BLaER1 treated with 17β-estradiol and CSF1 and Interleukin-3, amounts not matched to agents 10 nM and 100 nM (cell line): Measurements from ENCODE around the gene DISP1.

Experiments
- H3K27ac ChIP-seq, 11 experiments: shearing (Covaris generic); formaldehyde crosslinking; 2 replicates each; pipeline ENCODE4 v1.8.1; 2022
- H3K27me3 ChIP-seq, 11 experiments: shearing (Covaris generic); formaldehyde crosslinking; 2 replicates each; pipeline ENCODE4 v1.8.1; 2022
- H3K36me3 ChIP-seq, 11 experiments: shearing (Covaris generic); formaldehyde crosslinking; 2 replicates each; pipeline ENCODE4 v1.8.1; 2022
- H3K4me1 ChIP-seq, 10 experiments: shearing (Covaris generic); formaldehyde crosslinking; 2 replicates each; pipeline ENCODE4 v1.8.1; 2022
- H3K4me2 ChIP-seq, 11 experiments: shearing (Covaris generic); formaldehyde crosslinking; 2 replicates each; pipeline ENCODE4 v1.8.1; 2022
- H3K4me3 ChIP-seq, 10 experiments: shearing (Covaris generic); formaldehyde crosslinking; 2 replicates each; pipeline ENCODE4 v1.8.1; 2022
- H3K9ac ChIP-seq, 11 experiments: shearing (Covaris generic); formaldehyde crosslinking; 2 replicates each; pipeline ENCODE4 v1.8.1; 2022
- H3K9me3 ChIP-seq, 11 experiments: shearing (Covaris generic); formaldehyde crosslinking; replicated peaks in 1 of 11; 2 replicates each; pipeline ENCODE4 v1.8.1; 2022
- H4K20me1 ChIP-seq, 11 experiments: shearing (Covaris generic); formaldehyde crosslinking; 2 replicates each; pipeline ENCODE4 v1.8.1; 2022
- Cebpa-rat ChIP-seq, 11 experiments: shearing (Covaris generic); IDR thresholded peaks; 2 replicates each; pipeline ENCODE4 v1.8.1; 2022

The DISP1 gene

DNA sequence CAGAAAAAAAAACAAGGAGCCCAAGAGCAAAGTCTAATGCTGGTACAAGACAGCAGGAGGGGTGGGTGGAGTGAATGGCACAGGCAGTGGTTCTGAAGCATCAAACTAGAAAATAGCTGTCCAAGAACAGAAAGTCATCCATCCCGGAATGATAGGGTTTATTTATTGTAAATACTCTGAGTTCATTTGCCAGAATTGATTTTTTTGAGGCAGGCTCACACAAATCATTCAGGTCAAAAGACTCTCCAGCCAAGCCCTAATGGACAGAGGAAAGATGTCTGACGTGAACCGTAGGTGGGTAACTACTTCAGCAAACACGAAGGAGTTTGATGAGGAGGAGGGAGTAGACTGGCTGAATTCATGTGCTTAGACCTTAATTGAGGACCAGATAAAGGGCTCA, 13.8 kb upstream of the DISP1 start:
- no peak overlapping the region for H3K9ac ChIP-seq
- peaks cover 0 to 11% (median 7%) of the 10 kb centered on the region in 10 experiments; a peak in 12 of 20 replicates for H3K4me1 ChIP-seq
- H3K27ac ChIP-seq, result no peak overlapping the region
- H3K9me3 ChIP-seq, result peaks cover 0 to 2% (median under 1%) of the 10 kb centered on the region in 11 experiments; a peak in 6 of 22 replicates
- no peaks in the 10 kb centered on the region for H3K36me3 ChIP-seq
- no peaks in the 10 kb centered on the region for H4K20me1 ChIP-seq
- H3K4me3 ChIP-seq, result no peak overlapping the region
- H3K4me2 ChIP-seq, result no peak overlapping the region
- TF ChIP-seq Cebpa-rat (IDR thresholded peaks at IDR 0.05), result no peak
- no peaks in the 10 kb centered on the region for H3K27me3 ChIP-seq

DNA sequence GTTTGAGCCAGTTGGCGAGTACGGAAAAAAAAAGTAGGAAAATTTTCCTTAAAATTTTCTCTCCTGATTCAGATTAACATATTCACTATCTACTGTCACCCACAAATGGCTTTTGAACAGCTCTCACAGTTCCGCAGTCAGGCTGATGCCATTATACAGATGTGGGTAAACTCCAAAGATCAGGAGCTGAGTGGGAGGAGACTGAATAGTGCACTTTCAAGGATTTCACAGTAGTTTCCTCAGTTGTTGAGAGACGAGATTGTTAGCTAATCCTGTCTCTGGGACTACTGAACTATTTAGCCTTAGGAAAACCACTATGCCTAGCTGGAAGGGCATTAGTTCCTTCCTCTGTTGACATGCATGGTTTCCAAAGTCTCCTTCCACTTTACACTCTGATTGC, 3.2 kb upstream of the DISP1 start:
- no peaks in the 10 kb centered on the region for H4K20me1 ChIP-seq
- no peak overlapping the region for H3K4me2 ChIP-seq
- no peak overlapping the region for H3K9ac ChIP-seq
- H3K4me3 ChIP-seq, result no peak overlapping the region
- no peaks in the 10 kb centered on the region for H3K9me3 ChIP-seq
- H3K36me3 ChIP-seq, result no peaks in the 10 kb centered on the region
- no peak for TF ChIP-seq Cebpa-rat (IDR thresholded peaks at IDR 0.05)
- H3K4me1 ChIP-seq, result peaks cover 10 to 23% (median 16%) of the 10 kb centered on the region in 10 experiments; a peak in 19 of 20 replicates
- no peak overlapping the region for H3K27ac ChIP-seq
- no peaks in the 10 kb centered on the region for H3K27me3 ChIP-seq

DNA sequence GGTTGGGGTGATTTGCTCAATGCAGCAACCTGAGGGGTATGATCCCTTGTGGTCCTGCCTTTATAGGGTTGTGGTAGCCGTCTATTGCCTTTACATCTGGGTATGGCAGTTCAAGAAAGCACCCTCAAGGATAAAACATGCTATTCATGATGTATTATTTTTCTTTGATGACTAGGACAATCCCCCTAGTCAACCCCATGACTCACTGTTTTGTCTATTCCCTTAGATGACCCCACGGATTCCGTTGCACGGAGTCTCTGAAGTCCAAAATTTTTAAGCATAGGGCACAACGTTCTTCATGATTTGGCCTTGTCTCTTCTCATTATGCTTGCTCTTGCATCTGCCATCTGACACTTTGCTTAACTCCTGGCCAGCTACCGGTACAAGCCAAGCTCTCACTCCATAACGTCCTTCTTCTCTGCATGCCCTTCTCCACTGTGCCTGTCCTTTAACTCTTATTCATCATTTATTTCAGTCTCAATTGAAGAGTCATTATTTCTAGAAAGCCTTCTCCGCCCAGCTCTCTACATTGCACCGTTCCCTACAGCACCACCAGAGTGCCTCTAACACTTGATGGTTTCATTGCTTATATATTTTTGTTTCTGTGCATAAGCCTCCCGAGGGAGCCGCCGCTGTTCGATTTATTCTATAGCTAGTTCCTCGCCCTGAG, 838 bp upstream of the DISP1 start:
- Histone ChIP-seq H3K4me3 (peak overlapping the region; percentile 67 to 96 (median 86); a peak in 19 of 20 replicates), H3K27me3 (no peaks in the 10 kb centered on the region), H3K9ac (peak overlapping the region in 7 of 11 experiments; percentile 74 to 86 (median 83); a peak in 16 of 22 replicates)

DNA sequence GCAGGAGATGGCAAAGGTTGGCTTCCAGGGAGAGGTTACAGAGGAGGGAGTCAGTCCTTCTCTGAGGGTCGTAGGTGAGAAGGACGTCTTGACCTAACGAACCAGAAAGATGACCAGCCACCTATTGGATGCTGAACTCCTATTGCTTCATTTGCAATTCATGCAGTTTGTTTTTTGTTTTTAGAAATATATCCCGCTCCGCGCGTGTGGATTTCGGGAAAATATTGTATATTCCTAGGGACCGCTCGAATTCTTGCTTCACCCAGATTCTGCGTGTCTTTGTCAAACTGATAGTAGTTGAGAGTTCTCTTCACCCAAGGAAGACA, 564 bp downstream of the DISP1 start:
- peak overlapping the region; percentile 70 to 86 (median 82) for H3K9ac ChIP-seq
- H3K9me3 ChIP-seq, result peaks cover 0 to 6% (median 0%) of the 10 kb centered on the region in 11 experiments; a peak in 1 of 22 replicates
- peak overlapping the region in 10 of 11 experiments; percentile 51 to 79 (median 72); a peak in 18 of 22 replicates for H3K27ac ChIP-seq
- no peak for TF ChIP-seq Cebpa-rat (IDR thresholded peaks at IDR 0.05)
- no peaks in the 10 kb centered on the region for H3K27me3 ChIP-seq
- H4K20me1 ChIP-seq, result peaks cover 0 to 3% (median 0%) of the 10 kb centered on the region in 11 experiments; a peak in 1 of 22 replicates
- H3K36me3 ChIP-seq, result no peaks in the 10 kb centered on the region
- H3K4me2 ChIP-seq, result peak overlapping the region; percentile 87 to 96 (median 92)
- H3K4me3 ChIP-seq, result peak overlapping the region; percentile 67 to 96 (median 86)
- H3K4me1 ChIP-seq, result peaks cover 10 to 42% (median 20%) of the 10 kb centered on the region in 10 experiments; a peak in 19 of 20 replicates

More for the DNA sequence above, 838 bp upstream of the DISP1 start:
- no peak for TF ChIP-seq Cebpa-rat (IDR thresholded peaks at IDR 0.05)
- Histone ChIP-seq H4K20me1 (no peaks in the 10 kb centered on the region), H3K9me3 (peaks cover 0 to 5% (median 0%) of the 10 kb centered on the region in 11 experiments; a peak in 1 of 22 replicates), H3K4me1 (peaks cover 10 to 42% (median 20%) of the 10 kb centered on the region in 10 experiments; a peak in 19 of 20 replicates), H3K27ac (peak overlapping the region in 5 of 11 experiments; percentile 35 to 79 (median 77); a peak in 9 of 22 replicates), H3K4me2 (peak overlapping the region; percentile 87 to 96 (median 92)), H3K36me3 (no peaks in the 10 kb centered on the region)

DNA sequence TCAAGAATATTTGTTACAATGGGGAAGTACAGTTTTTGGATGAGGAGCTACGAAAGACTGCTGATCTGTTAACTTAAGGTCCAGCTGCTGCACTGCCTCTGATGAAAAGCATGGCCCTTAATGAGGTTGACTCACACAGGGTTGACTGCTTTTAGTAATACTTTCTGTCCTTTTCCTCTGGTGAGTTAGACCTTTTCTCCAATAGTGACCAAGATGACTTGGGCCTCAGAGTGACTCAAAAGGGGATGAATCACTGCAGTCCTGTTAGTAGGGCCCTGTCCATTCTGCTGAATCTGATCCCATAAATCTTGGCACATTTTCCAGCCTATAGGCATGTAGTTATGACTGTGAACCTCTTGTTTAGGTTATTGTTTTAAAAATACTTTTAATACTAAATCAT, 2.7 kb downstream of the DISP1 start:
- Histone ChIP-seq H3K9ac (no peak overlapping the region), H3K4me3 (no peak overlapping the region), H3K9me3 (peaks cover 0 to 6% (median 0%) of the 10 kb centered on the region in 11 experiments; a peak in 1 of 22 replicates), H3K4me2 (peak overlapping the region in 3 of 11 experiments; percentile 47 to 96 (median 91); a peak in 4 of 22 replicates), H3K27ac (peak overlapping the region in 1 of 11 experiments; percentile 25; a peak in 1 of 22 replicates), H4K20me1 (peaks cover 0 to 17% (median 0%) of the 10 kb centered on the region in 11 experiments; a peak in 3 of 22 replicates), H3K27me3 (no peaks in the 10 kb centered on the region), H3K36me3 (no peaks in the 10 kb centered on the region), H3K4me1 (peaks cover 10 to 42% (median 20%) of the 10 kb centered on the region in 10 experiments; a peak in 19 of 20 replicates)
- no peak for TF ChIP-seq Cebpa-rat (IDR thresholded peaks at IDR 0.05)

DNA sequence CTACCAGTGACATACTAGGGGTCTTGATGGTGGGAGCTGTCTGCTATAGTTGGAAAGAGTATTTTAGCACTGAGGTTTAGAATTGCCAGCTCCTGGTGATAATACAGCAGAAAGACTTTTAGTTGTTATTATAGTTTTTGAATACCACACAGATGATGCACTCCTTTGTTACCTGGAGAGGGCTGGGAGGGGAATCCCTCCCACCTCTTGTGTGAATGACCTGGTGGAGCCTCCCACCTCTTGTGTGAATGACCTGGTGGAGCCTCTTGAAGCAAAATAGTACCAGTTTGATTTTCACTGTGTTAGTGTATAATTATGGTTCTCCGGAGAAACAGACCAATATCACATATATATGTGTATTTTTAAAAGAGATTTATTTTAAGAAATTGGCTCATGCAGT, 3.3 kb downstream of the DISP1 start:
- Histone ChIP-seq H3K36me3 (no peaks in the 10 kb centered on the region), H3K27ac (peak overlapping the region in 1 of 11 experiments; percentile 25; a peak in 2 of 22 replicates), H3K27me3 (no peaks in the 10 kb centered on the region), H3K4me1 (peaks cover 10 to 42% (median 20%) of the 10 kb centered on the region in 10 experiments; a peak in 19 of 20 replicates), H3K9ac (peak overlapping the region in 1 of 11 experiments; percentile 28; a peak in 1 of 22 replicates), H3K9me3 (peaks cover 0 to 6% (median 0%) of the 10 kb centered on the region in 11 experiments; a peak in 1 of 22 replicates), H4K20me1 (peaks cover 0 to 22% (median 0%) of the 10 kb centered on the region in 11 experiments; a peak in 3 of 22 replicates), H3K4me3 (no peak overlapping the region), H3K4me2 (peak overlapping the region in 3 of 11 experiments; percentile 47 to 96 (median 91); a peak in 5 of 22 replicates)
- no peak for TF ChIP-seq Cebpa-rat (IDR thresholded peaks at IDR 0.05)

DNA sequence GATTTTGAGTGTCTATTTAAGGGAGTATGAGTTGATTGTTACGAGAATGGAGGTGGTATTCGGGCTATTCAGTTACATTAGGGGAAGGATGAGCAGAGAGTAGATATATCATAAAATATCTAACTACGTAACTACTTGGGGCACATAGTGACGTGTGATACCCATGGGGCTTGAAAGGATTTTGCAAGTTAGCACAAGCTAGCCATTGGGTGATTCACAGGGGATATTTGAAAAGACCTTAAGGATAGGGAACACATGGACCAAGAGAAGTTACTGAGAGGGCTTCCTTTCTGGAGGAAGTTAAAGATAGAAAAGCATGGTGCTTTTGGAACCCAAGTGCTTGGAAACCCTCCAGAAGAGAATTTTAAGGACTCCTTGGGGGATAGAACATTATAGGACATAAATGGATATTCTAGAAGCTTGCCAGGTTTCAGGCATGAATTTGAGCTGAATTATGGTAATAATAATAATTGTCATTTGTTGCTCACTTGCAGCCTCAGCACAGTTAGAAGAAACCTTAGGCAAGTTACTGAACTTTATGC, 5.4 kb downstream of the DISP1 start:
- H3K4me1 ChIP-seq, result peaks cover 2 to 32% (median 15%) of the 10 kb centered on the region in 10 experiments; a peak in 17 of 20 replicates
- no peak for TF ChIP-seq Cebpa-rat (IDR thresholded peaks at IDR 0.05)
- H3K4me2 ChIP-seq, result no peak overlapping the region
- no peaks in the 10 kb centered on the region for H3K27me3 ChIP-seq
- H3K27ac ChIP-seq, result no peak overlapping the region
- no peak overlapping the region for H3K9ac ChIP-seq
- peaks cover 0 to 34% (median 0%) of the 10 kb centered on the region in 11 experiments; a peak in 3 of 22 replicates for H4K20me1 ChIP-seq
- no peaks in the 10 kb centered on the region for H3K36me3 ChIP-seq
- H3K4me3 ChIP-seq, result no peak overlapping the region
- peaks cover 0 to 6% (median 0%) of the 10 kb centered on the region in 11 experiments; a peak in 1 of 22 replicates for H3K9me3 ChIP-seq

DNA sequence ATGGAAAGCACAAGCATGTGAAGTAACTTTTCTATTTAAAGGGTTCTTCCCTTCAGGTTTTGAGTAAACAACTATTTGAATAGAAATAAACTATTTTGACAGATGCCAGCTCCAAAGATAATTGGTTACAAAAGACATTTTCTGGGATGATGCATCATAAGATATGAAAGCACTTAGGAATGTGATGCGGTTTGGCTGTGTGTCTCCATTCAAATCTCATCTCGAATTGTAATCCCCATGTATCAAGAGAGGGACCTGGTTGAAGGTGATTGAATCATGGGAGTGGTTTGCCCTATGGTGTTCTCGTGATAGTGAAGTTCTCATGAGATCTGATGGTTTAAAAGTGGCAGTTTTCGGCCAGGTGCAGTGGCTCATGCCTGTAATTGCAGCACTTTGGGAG, 6.4 kb downstream of the DISP1 start:
- Histone ChIP-seq H3K27ac (no peak overlapping the region), H3K36me3 (no peaks in the 10 kb centered on the region), H3K9me3 (peaks cover 0 to 6% (median 0%) of the 10 kb centered on the region in 11 experiments; a peak in 1 of 22 replicates), H3K27me3 (no peaks in the 10 kb centered on the region), H3K4me3 (no peak overlapping the region), H3K9ac (no peak overlapping the region), H3K4me2 (no peak overlapping the region), H3K4me1 (peaks cover 0 to 28% (median 5%) of the 10 kb centered on the region in 10 experiments; a peak in 11 of 20 replicates), H4K20me1 (peaks cover 0 to 34% (median 0%) of the 10 kb centered on the region in 11 experiments; a peak in 3 of 22 replicates)
- no peak for TF ChIP-seq Cebpa-rat (IDR thresholded peaks at IDR 0.05)

DNA sequence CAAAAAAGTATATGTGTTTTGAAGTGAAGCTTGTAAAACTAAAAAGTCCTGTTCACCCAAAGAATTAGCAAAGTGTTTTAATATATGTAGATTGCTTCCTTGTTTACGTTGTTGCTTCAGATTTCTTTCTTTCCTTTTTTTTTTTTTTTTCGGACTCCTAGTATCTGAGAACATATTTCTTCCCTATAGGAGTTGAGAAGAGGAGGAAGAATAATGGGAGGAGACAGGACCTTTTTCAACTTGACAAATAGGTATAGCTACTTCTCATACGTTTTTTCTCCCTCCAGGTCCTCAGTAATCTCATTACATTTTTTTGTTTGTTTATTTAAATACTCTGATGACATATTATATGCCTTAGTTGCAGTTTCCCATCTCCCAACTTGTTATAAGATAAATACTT, 8.9 kb downstream of the DISP1 start:
- TF ChIP-seq Cebpa-rat (IDR thresholded peaks at IDR 0.05), result no peak
- H3K36me3 ChIP-seq, result no peaks in the 10 kb centered on the region
- H3K4me1 ChIP-seq, result peaks cover 0 to 4% (median 0%) of the 10 kb centered on the region in 10 experiments; a peak in 4 of 20 replicates
- H3K27me3 ChIP-seq, result no peaks in the 10 kb centered on the region
- peaks cover 0 to 5% (median 0%) of the 10 kb centered on the region in 11 experiments; a peak in 1 of 22 replicates for H3K9me3 ChIP-seq
- H3K4me3 ChIP-seq, result no peak overlapping the region
- no peak overlapping the region for H3K9ac ChIP-seq
- H4K20me1 ChIP-seq, result peaks cover 0 to 38% (median 0%) of the 10 kb centered on the region in 11 experiments; a peak in 4 of 22 replicates
- H3K27ac ChIP-seq, result no peak overlapping the region
- H3K4me2 ChIP-seq, result no peak overlapping the region
